Right atrium auricular region (tissue), 2 donors: ENCODE measurements around the gene TANGO2. TPM values are rescaled to one million over a fixed set of nuclear protein-coding genes. Genes with fewer than 3 reads are reported as not detected.

Experiments used
- DNase-seq: peaks from one replicate; pipeline ENCODE4 v3.0.0-alpha.2; 2019; ENCODE audit warnings: low spot score
- H3K27ac ChIP-seq, 2 donors: fragments of 200-600 bp; sonication (generic); 1 replicate in 1 of 2; 2 replicates in 1 of 2; pipeline ENCODE4 v1.5.1; 2016 to 2019
- H3K27me3 ChIP-seq, 2 donors: fragments of 200-600 bp; sonication (generic); one replicate each; pipeline versions ENCODE4 v1.5.1 to v1.6.0; 2017 to 2019
- H3K36me3 ChIP-seq: fragments of 200-600 bp; sonication (generic); one replicate; pipeline ENCODE4 v1.5.1; 2016
- H3K4me1 ChIP-seq, 2 donors: fragments of 200-600 bp; sonication (generic); one replicate each; pipeline versions ENCODE4 v1.5.1 to v1.6.0; 2017 to 2019
- H3K4me3 ChIP-seq, 2 donors: fragments of 200-600 bp; sonication (generic); 1 replicate in 1 of 2; 2 replicates in 1 of 2; pipeline ENCODE4 v1.5.1; 2017 to 2019; ENCODE audit warnings: mild to moderate bottlenecking in 1 of 2, moderate library complexity in 1 of 2
- H3K9me3 ChIP-seq, 2 donors: fragments of 200-600 bp; sonication (generic); one replicate each; pipeline ENCODE4 v1.5.1; 2019
- CTCF ChIP-seq, 2 donors: fragments of 200-600 bp; sonication (generic); IDR thresholded peaks; one replicate each; pipeline ENCODE4 v1.5.1; 2019; ENCODE audit warnings: antibody characterized with exemption in 2 of 2
- total RNA-seq, 2 donors: library from RNA; depleted of rRNA; stranded (reverse); fragments of >200 nt; gene quantifications; one replicate each; pipeline ENCODE4 v1.1.0, GENCODE V29; 2016

The TANGO2 gene
- total RNA-seq, 2 donors from 2014 or later, result 95.2 to 101 TPM

- no peak overlapping the region for H3K27ac ChIP-seq
- DNase-seq, result no peak
- H3K27me3 ChIP-seq, result no peaks in the 10 kb centered on the region
- H3K36me3 ChIP-seq, result peaks cover 79% of the 10 kb centered on the region
- no peak for TF ChIP-seq CTCF (IDR thresholded peaks at IDR 0.05)
- no peaks in the 10 kb centered on the region for H3K4me1 ChIP-seq
- no peaks in the 10 kb centered on the region for H3K9me3 ChIP-seq
- no peak overlapping the region for H3K4me3 ChIP-seq
Measured at GRCh38 chr22:20106205-20106848, 85.4 kb downstream of the TANGO2 start.

- no peak overlapping the region for H3K27ac ChIP-seq
- no peak overlapping the region for H3K4me3 ChIP-seq
- H3K4me1 ChIP-seq, result no peaks in the 10 kb centered on the region
- DNase-seq, result no peak
- TF ChIP-seq CTCF (IDR thresholded peaks at IDR 0.05), result no peak
- H3K9me3 ChIP-seq, result no peaks in the 10 kb centered on the region
- peaks cover 80% of the 10 kb centered on the region for H3K36me3 ChIP-seq
- no peaks in the 10 kb centered on the region for H3K27me3 ChIP-seq
Measured at GRCh38 chr22:20106849-20107237, 85.9 kb downstream of the TANGO2 start.

- no peak for DNase-seq
- TF ChIP-seq CTCF (IDR thresholded peaks at IDR 0.05), result no peak
- no peaks in the 10 kb centered on the region for H3K27me3 ChIP-seq
- peaks cover 80% of the 10 kb centered on the region for H3K36me3 ChIP-seq
- H3K9me3 ChIP-seq, result no peaks in the 10 kb centered on the region
- H3K4me3 ChIP-seq, result no peak overlapping the region
- H3K4me1 ChIP-seq, result no peaks in the 10 kb centered on the region
- H3K27ac ChIP-seq, result no peak overlapping the region
Measured at GRCh38 chr22:20107471-20107901, 86.6 kb downstream of the TANGO2 start.

GRCh38 chr22:20107951-20108756, 87.2 kb downstream of the TANGO2 start:
- DNase-seq, result no peak
- peaks cover 85% of the 10 kb centered on the region for H3K36me3 ChIP-seq
- H3K27ac ChIP-seq, result no peak overlapping the region
- no peak overlapping the region for H3K4me3 ChIP-seq
- no peaks in the 10 kb centered on the region for H3K27me3 ChIP-seq
- no peaks in the 10 kb centered on the region for H3K4me1 ChIP-seq
- TF ChIP-seq CTCF (IDR thresholded peaks at IDR 0.05), result no peak
- H3K9me3 ChIP-seq, result no peaks in the 10 kb centered on the region

GRCh38 chr22:20108757-20109230, 87.9 kb downstream of the TANGO2 start:
- Histone ChIP-seq H3K36me3 (peaks cover 91% of the 10 kb centered on the region), H3K27ac (no peak overlapping the region), H3K4me3 (no peak overlapping the region), H3K27me3 (no peaks in the 10 kb centered on the region), H3K4me1 (no peaks in the 10 kb centered on the region), H3K9me3 (no peaks in the 10 kb centered on the region)
- no peak for DNase-seq
- no peak for TF ChIP-seq CTCF (IDR thresholded peaks at IDR 0.05)
